Ishikawa (cell line): Measurements from ENCODE around the gene TSPAN15.

Source experiments
- EP300 ChIP-seq: IDR thresholded peaks from 2 replicates; pipeline ENCODE4 v1.6.1; 2012; ENCODE audit warnings: borderline replicate concordance
- FOXM1 ChIP-seq: IDR thresholded peaks from 2 replicates; pipeline ENCODE4 v1.6.1; 2012; ENCODE audit warnings: low read depth, borderline replicate concordance

GRCh38 chr10:69516316-69516715, 65.1 kb downstream of the TSPAN15 start:
- TF ChIP-seq FOXM1 (no peak), EP300 (no peak)
